Stimulated activated CD4-positive, alpha-beta T cell treated with anti-CD3 and anti-CD28 coated beads, Interleukin-1b, Interleukin-23, amount 100 ng/mL, for 1 hour (primary cell): ENCODE data around the gene UCN.
"Not testable (repeated sequence)": the region's sequence is repeated elsewhere in the genome, so short reads cannot be mapped to it uniquely, and the experiment has no call there.

Experiments used
- DNase-seq, 2 donors: peaks; one replicate each; pipeline ENCODE4 v3.0.0-alpha.2; 2020; ENCODE audit warnings: low read depth in 2 of 2

UCN gene

GRCh38 chr2:27308359-27308881 is at the start of gene UCN:
UCN (minus strand) TSS chr2:27308445; CDS start chr2:27307895, 550 bp downstream.
- no peak for DNase-seq

DNA sequence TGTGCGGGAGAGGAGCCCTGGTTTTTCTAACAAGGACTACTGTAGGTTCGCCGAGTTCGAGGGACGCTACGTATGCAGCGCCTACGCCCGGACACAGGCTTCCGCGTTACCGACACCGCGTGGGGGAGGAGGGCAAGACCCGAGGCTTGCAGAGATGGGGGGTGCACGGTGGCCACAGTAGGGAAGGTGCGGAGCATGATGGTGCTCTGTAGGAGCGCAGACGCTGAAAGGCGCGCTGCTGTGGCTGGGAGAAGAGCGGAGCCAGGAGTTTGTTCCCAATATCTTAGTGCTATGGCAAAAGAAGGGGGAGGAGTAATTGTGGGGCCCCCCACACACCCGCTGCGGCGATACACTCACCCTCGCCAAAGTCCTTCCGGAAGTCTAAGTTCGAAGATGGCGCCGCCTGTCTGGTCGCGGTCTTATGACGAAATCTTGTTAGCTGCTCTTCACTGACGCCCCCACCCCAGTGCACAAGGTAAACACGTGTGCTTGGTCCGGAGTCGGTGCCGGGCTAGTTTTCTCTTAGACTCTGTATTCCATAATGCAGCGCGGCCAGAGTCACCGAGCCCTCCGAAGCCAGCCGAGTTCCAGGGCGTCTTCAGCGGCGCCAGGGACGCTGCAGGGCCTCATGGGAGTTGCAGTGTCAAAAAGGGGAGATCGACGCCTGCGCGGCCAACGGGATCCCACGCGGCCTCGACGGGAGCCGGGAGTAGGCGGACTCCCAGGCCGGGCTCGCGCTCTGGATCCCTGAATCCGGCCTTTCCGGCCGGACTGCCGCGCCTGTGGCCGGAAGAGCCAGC is 48.3 kb upstream of the UCN start, which contains the start of gene GTF3C2:
GTF3C2 (minus strand) TSS at position 383 of the 800 bp plus-strand sequence. CDS start 13,210 bp downstream, outside the sequence.
- peak; percentile 68 to 79 for DNase-seq

GRCh38 chr2:27356056-27356381 is 47.8 kb upstream of the UCN start:
- no peak for DNase-seq

GRCh38 chr2:27354597-27354927 is 46.3 kb upstream of the UCN start:
- no peak for DNase-seq

- DNase-seq, result no peak
These were observed 45.7 kb upstream of the UCN start for GRCh38 chr2:27353762-27354596.

- not testable (repeated sequence) for DNase-seq
These were observed 45.1 kb upstream of the UCN start for GRCh38 chr2:27353386-27353761.

DNA sequence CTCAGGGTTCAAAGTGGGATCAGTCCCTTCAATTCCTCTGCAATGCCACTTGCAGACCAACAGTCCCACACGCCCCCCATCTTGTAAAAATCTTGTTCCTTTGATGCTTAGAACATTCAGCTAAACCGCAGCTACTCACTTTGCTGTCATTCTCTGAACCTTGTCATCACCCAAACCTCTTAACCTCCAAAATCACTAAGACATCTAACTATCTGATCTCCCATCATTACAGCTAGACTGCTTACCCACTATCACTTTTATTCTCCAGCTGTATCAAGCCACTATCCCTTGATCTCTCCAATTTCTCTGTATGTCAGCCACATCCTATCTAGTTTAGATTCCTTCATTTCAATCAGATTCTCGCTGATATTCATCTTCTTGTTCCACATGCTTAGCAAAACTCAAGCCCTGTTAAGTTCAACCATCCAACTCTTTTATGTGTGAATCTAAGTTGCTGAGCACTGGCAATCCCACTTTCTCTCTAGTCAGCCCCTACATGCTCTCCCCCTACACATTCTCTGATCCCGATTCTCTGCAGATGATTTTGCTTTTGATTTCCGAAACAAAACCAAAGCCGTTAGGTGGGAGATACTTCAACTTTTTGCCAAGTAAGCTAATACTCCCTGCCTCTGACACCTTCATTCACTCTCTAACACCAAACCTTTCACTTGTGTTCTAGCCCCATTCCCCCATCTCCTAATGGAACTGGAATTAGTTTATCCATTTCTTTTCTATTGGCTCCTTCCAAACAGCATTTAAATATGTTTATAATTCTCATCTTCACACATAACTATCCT is 43.8 kb upstream of the UCN start:
- DNase-seq, result no peak

- DNase-seq, result no peak
These were observed 42.0 kb upstream of the UCN start for GRCh38 chr2:27350106-27350693.

GRCh38 chr2:27347641-27348040 is 39.4 kb upstream of the UCN start:
- DNase-seq, result no peak

GRCh38 chr2:27336173-27336572 is 27.9 kb upstream of the UCN start:
- DNase-seq, result no peak

DNA sequence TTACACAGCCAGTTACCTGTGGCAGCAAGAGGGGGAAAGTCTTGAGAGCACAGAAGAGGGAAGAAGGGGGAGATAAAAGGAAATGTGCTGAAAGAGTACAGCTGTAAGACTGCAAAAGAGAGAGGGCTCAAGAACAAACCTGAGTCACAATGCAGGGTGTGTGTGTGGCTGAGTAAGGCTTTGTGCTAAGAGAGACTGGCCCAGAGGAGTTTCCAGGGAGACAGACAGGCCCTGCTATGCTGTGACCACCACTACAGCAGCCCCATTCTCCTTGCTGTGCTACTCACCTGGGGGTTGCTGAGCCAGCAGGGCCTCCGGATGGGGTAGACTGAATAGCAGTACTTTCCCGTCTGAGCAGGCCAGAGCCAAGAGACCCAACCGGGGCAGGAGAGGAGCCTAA is 27.1 kb upstream of the UCN start:
- DNase-seq, result no peak

- no peak for DNase-seq
These were observed 16.5 kb upstream of the UCN start for GRCh38 chr2:27324720-27325119.

DNA sequence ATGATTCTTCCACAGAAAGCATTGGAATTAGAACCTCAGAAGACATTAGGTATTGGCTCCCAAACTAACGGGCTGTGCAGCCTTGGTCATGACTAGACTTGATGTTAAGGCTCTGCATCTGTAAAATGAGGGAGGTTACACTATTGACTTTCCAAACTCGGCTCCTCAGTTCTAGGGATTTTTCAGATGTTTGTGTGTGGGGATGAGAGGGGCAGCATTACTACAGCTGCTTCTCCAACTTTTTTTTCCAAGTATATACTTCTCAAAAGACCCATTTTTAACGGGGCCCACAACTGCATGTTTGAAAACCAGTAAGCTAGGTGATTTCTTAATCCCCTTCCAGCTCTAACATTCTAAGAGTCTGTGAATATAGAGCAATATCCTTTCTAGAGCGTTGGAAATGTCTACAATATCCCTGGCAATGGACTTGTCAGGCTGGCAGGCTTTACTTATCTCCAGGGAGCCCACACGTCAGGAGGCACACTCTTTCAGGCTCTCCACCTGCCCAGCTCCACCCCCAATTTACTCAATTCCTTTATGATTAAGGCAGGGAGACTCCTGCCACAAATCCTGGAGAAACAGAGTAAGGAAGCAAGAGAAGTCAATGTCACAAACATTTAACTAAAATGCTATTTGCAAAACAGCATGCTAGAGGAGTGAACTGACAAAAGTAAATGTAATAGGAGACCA is 15.5 kb upstream of the UCN start:
- no peak for DNase-seq

- DNase-seq, result peak; percentile 52 to 78
These were observed 14.7 kb upstream of the UCN start, which contains the start of gene MPV17 for GRCh38 chr2:27322766-27323595. MPV17 (minus strand) TSS chr2:27323097; CDS start chr2:27322517, 580 bp downstream.

DNA sequence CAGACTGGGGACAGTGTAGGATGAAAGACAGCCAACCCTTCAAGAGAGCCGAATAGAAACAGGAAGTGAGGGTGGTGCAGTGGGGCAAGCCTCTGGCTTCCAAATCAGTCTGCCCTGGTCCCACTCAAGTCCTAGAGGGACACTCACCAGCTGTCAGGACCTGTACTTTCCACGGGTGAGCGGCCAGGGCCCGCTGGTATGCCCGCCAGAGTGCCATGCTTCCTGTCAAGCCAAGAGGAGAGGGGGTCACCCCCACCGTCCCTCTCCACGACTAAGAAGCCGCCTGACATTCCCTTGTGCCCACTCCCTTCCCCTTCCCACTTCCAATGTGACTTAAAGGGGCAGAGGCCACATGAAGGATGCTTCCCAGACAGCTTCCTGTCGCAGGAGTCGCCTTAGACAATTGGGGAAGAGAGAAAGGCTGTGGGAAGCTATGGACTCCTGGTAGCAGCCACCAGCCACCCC is 14.1 kb upstream of the UCN start:
- no peak for DNase-seq

GRCh38 chr2:27320958-27321543 is 12.8 kb upstream of the UCN start:
- DNase-seq, result no peak

DNA sequence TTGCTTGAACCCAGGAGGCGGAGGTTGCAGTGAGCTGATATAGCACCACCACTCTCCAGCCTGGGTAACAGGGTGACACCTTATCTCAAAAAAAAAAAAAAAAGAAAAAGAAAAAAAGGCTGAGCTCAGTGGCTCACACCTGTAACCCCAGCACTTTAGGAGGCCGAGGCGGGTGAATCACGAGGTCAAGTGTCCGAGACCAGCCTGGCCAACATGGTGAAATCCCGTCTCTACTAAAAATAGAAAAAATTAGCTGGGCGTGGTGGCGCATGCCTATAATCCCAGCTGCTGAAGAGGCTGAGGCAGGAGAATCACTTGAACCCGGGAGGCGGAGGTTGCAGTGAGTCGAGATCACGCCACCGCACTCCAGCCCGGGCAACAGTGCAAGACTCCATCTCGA is 11.6 kb upstream of the UCN start:
- not testable (repeated sequence) for DNase-seq

- DNase-seq, result no peak
These were observed 8.6 kb upstream of the UCN start for GRCh38 chr2:27316655-27317412.

DNA sequence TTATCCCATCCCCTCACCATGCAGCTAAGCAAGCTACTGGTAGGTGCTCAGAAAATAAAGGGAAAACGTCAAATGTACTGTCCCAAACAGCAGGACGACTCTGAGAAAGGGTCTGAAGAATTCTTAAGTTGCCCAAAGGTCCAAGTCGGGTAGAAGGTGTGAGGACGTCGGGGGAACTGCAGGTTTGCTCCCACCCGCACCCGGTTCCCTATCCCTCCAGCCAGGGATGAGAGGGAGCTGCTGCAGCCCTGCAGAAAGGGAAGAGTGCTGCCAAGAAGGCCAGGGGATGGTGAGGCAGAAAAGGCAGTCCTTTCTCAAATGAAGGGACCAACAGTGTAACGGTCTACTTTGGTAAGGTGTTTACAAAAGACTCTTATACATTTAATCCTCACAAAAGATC is 6.9 kb upstream of the UCN start:
- no peak for DNase-seq
